NK-92 (cell line): ENCODE data around the gene TYRO3.
"Not testable (repeated sequence)": the region's sequence is repeated elsewhere in the genome, so short reads cannot be mapped to it uniquely, and the experiment has no call there.

ENCODE experiments used
- DNase-seq: peaks from one replicate; lab custom pipeline; 2025; ENCODE audit not compliant: unreplicated experiment; lab: John Stamatoyannopoulos, UW

TYRO3 gene

GRCh38 chr15:41572866-41573265, 13.9 kb downstream of the TYRO3 start:
- no peak for DNase-seq

DNA sequence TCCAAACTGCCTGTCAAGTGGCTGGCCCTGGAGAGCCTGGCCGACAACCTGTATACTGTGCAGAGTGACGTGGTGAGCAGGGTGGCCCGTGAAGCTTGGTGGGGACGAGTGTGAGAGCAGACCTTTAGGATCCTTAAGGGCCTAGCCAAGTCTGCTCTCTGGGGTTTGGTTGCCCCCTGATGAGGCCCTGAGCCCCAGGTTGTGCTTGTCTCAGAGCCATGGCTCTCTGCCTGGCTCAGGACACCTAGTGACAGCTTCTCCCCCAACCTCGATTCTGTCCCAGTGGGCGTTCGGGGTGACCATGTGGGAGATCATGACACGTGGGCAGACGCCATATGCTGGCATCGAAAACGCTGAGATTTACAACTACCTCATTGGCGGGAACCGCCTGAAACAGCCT, 14.4 kb downstream of the TYRO3 start:
- DNase-seq: no peak

- no peak for DNase-seq
Measured at GRCh38 chr15:41574158-41574557, 15.1 kb downstream of the TYRO3 start.

- DNase-seq: no peak
Measured at GRCh38 chr15:41575282-41575681, 16.3 kb downstream of the TYRO3 start.

GRCh38 chr15:41577863-41578735, 19.1 kb downstream of the TYRO3 start:
- DNase-seq: no peak

DNA sequence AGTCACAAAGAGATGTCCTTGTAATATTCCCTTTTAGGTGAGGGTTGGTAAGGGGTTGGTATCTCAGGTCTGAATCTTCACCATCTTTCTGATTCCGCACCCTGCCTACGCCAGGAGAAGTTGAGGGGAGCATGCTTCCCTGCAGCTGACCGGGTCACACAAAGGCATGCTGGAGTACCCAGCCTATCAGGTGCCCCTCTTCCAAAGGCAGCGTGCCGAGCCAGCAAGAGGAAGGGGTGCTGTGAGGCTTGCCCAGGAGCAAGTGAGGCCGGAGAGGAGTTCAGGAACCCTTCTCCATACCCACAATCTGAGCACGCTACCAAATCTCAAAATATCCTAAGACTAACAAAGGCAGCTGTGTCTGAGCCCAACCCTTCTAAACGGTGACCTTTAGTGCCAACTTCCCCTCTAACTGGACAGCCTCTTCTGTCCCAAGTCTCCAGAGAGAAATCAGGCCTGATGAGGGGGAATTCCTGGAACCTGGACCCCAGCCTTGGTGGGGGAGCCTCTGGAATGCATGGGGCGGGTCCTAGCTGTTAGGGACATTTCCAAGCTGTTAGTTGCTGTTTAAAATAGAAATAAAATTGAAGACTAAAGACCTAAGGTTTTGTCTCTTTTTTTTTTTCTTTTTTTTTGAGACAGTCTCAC, 19.8 kb downstream of the TYRO3 start:
- no peak for DNase-seq

GRCh38 chr15:41581110-41581509, 22.1 kb downstream of the TYRO3 start:
- DNase-seq: no peak

- no peak for DNase-seq
Measured at GRCh38 chr15:41583795-41584194, 24.8 kb downstream of the TYRO3 start.

DNA sequence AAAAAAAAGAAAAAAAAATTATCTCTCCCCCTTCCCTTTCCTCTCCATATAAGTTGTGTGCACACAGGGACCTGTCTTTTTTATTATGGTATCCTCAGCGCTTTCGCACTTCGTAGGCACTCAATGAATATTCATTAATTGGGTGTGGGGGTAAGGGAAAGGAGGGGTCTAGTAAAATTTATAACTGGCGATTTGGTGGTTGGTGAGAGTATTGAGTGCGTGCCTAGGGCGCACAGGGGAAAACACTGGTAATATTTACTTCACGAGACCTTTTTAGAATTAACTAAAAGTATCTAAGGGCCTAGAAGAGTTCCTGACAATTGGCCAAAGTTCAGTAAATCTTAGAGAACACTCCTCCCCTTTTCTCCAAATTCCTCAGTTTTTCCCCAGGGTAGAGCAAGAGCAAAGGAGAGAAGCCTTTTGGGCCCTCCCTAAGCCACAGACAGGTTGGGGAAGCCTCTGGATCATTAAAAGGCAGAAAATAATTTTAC, 25.7 kb downstream of the TYRO3 start:
- no peak for DNase-seq

DNA sequence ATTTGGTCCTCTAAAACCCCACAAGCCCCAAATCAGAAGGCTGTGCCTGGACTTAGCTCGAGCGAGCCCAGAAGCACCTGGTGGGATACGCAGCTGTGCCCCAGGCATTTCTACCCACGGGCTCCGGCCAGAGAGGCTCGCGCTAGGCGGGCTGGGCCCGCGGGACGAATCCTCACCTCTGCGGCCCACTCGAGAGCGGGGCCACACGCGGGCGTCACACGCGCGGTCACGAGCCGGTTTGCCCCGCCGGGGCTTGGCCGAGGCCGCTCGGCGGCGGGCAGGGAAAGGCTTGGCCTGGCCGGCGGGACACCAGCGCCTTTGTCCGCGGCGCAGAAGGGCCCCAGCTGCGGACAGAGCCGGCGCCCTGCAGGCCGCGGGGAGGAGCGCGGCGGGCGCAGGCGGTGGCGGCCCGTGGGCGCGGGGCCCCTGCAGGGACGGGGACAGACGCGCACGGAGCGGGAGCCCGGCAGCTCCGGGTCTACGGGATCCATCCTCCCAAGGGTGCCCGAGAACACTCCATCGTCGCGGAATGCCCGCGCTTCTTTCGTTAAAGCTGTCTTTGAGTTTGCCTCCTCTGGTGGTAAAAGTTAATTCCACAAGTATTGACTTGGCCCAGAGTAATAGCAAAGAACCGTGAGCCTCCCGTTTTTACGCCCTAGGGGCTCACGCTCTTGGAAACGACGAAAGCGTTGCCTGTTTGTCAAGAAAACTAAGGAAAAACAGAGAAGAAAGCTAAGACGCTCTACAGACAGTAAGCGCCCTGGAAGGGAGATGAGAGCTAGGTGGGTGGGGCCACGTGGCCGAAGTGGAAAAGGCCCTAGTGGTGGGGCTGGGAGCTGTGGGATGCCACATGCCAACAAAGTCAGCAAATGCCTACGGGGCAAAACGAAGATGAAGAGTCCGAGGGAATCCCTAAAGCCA, 26.4 kb downstream of the TYRO3 start:
- DNase-seq: no peak

DNA sequence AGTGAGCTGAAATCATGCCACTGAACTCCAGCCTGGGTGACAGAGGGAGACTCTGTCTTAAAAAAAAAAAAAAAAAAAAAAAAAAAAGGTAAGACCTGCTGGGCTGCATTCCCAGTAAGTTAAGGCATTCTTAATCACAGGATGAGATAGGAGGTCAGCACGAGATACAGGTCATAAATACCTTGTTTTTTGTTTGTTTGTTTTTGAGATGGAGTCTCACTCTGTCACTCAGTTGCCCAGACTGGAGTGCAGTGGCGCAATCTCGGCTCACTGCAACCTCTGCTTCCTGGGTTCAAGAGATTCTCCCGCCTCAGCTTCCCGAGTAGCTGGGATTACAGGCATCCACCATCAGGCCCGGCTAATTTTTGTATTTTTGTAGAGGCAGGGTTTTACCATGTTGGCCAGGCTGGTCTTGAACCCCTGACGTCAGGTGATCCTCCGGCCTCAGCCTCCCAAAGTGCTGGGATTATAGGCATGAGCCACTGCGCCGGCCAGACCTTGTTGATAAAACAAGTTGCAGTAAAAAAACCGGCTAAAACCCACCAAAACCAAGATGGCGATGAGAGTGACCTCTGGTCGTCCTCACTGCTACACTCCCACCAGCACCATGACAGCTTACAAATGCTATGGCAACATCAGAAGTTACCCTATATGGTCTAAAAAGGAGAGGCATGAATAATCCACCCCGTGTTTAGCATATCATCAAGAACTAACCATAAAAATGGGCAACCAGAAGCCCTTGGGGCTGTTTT, 27.7 kb downstream of the TYRO3 start:
- DNase-seq: not testable (repeated sequence)

DNA sequence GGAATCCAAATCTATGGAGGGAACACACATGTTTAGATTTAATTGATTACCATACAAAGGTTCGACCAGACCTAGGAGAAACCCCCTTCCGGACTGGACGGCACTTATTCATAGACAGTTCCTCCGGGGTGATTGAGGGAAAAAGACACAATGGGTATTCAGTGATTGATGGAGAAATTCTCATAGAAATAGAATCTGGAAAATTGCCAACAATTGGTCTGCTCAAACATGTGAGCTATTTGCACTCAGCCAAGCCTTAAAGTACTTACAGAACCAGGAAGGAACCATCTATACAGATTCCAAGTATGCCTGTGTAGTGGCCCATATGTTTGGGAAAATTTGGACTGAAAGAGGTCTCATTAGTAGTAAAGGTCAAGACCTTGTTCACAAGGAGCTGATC, 30.0 kb downstream of the TYRO3 start:
- not testable (repeated sequence) for DNase-seq

- DNase-seq: not testable (repeated sequence)
Measured at GRCh38 chr15:41589571-41589970, 30.6 kb downstream of the TYRO3 start.

- not testable (repeated sequence) for DNase-seq
Measured at GRCh38 chr15:41591217-41591616, 32.2 kb downstream of the TYRO3 start.

GRCh38 chr15:41592718-41593117, 33.7 kb downstream of the TYRO3 start:
- DNase-seq: not testable (repeated sequence)

DNA sequence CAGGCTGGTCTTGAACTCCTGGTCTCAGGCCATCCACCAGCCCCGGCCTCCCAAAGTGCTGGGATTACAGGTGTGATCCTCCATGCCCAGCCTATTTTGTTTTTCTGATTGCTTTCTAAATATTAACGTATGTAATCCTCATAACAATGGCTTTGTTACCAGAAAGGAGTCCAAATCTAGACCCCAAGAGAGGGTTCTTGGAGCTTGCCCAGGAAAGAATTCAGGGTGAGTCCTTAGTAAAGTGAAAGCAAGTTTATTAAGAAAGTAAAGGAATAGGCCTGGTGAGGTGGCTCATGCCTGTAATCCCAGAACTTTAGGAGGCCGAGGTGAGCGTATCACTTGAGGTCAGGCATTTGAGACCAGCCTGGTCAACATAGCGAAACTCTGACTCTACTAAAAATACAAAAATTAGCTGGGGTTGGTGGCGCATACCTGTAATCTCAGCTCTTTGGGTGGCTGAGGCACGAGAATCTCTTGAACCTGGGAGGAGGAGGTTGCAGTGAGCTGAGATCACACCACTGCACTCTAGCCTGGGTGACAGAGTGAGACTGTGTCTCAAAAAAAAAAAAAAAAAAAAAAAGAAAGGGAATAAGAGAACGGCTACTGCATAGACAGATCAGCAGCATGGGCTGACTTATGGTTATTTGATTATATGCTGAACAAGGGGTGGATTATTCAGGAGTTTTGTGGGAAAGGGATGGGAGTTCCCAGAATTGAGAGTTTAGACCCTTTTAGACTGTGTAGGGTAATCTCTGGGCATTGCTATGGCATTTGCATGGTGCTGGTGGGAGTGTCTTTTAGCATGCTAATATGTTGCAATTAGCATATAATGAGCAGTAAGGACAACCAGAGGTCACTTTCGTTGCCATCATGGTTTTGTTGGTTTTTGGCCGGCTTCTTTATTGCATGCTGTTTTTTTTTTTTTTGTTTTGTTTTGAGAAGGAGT, 36.1 kb downstream of the TYRO3 start:
- DNase-seq: no peak

GRCh38 chr15:41596972-41597371, 38.0 kb downstream of the TYRO3 start:
- no peak for DNase-seq

DNA sequence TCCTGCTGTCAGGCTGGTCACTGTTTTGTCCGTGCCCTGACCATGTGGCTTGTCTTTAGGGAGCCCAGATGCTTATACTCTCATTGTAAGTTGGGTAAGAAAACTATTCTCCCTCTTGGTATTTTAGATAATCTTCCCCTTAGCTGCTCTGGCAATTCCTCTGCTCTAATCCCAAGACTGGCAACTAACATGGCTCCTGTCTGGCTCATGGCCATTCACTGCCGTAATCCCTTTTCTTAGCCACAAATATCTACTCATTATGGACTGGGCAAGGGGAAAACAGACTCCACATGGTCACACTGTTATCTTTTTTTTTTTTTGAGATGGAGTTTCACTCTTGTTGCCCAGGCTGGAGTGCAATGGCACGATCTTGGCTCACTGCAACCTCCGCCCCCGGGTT, 38.8 kb downstream of the TYRO3 start:
- no peak for DNase-seq

DNA sequence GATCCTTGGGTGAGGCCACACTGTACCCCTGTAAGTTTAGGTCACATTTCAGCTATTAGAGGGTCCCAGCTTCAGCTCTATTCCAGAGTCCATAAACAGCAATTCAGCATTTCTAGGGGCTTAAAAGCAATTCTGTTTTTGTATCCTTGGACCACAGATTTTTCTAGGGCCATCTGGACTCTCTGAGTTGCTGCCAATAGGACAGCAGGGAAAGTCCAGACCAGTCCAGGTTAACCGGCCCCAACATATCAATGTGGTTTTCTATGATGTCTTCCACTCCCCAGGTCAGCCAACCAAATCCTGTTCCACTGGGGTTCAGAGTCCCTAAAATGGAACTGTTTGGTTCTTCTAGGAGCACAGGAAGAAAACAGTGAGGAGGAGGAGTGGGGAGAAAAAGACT, 40.0 kb downstream of the TYRO3 start:
- no peak for DNase-seq
